GM18951 (cell line): Measurements from ENCODE around the gene TEX29.

ENCODE experiments used
- POLR2A ChIP-seq: IDR thresholded peaks from 4 replicates; pipeline ENCODE4 v1.6.1; 2011; ENCODE audit warnings: mild to moderate bottlenecking; ENCODE audit not compliant: insufficient read length, insufficient read depth; ENCODE audit errors: extremely low read depth
- in situ Hi-C: fragments of 300-500 bp; cut with MboI; formaldehyde crosslinking; loops from one replicate; pipeline ENCODE4 v1.12.0; 2022; ENCODE audit warnings: low sequenced_read_pairs, mixed read lengths, inconsistent platforms; ENCODE audit not compliant: unreplicated experiment

Gene TEX29

DNA sequence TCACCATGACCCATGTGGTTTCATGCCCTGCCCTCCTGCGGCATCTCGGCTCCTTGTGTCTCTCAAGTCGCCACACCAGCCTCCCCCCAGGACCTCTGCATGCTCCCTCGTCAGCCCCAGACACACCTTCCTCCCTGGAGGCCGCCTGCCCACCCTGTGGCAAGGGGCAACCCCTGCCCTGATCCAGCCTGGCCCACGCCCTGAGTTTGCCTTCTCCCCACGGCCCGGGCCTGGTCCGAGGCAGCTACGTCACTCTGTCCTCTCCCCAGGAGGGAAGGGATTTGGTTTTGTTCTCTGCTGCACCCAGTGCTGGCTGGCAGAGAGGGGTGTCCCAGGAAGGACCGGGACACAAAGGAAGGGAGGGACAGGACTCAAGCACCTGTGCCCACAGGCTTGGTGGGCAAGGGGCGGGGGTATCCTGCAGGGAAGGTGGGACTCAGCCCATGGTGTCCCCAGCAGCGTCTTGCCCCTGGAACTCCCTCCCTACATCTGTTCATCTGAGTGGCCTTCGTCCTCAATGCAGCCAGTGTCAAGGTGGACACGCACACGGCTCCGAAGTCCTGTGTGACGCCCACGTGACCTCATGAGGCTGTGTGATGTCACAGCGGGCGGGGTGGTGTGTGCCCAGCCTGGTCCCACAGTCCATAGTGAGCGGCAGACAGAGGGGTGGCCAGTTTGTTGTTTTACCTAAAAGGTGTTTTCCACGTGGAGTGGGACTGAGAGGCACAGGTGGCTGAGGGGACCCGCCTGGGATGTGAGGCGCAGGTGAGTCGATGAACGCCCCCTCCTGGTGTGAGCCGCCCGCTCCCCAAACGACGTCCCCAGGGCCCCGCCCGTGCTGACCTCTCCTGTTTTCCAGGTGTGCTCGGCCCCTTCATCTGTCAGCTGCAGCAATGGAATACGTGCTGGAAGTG lies at the start of gene TEX29:
Gene TEX29, plus strand, starts transcription at position 645 of the 914 bp plus-strand sequence. Its CDS starts 249 bp downstream, at position 894.
- in situ Hi-C loops = no loop called here
- TF ChIP-seq POLR2A = peak; percentile 9

DNA sequence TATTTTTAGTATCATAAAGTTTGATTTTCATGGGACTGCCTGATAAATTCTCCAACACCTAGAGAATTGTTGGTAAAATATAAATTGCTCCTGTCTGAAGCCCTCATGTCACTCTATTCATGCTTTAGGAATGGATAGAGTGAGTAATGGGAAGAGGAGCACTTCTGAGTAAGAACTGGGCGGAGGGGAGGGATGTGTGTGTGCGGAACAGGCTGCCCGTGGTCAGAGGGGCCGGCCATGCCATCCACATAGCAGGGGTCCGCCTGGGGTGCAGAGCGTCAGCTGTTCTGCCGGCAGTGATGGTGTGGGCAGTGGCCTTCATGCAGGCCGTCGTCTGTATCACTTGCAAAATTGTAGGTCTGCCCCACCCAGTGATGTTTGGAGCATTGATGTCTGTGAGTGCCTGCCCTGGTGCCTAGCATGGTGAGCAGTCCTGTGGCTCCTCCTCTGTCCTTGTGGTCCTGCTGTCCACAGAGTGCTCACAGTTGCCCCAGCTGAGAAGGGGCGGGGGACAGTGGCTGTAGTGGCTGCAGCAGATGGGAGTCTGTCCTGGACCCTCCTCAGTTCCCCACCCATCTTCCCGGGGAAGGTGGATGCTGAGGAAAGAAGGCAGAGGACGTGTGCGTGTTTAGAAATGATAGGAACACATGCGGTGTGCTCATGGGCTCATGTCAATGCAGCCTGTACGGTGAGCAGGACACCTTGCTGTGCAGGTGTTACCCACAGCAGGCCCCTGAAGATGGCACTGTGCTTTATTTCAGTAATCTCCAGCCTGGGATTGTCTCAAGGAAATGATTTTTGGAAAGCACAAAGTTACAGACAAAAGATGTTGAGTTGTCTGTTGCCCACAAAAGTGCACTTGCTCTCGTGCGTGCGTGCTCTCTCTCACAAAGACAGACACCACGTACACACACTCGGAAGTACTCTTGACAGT lies 49.4 kb upstream of the TEX29 start:
- TF ChIP-seq POLR2A = no peak
- in situ Hi-C loops = no loop called here

GRCh38 chr13:111272117-111272516 lies 48.3 kb upstream of the TEX29 start:
- in situ Hi-C loops = no loop called here
- no peak for TF ChIP-seq POLR2A

DNA sequence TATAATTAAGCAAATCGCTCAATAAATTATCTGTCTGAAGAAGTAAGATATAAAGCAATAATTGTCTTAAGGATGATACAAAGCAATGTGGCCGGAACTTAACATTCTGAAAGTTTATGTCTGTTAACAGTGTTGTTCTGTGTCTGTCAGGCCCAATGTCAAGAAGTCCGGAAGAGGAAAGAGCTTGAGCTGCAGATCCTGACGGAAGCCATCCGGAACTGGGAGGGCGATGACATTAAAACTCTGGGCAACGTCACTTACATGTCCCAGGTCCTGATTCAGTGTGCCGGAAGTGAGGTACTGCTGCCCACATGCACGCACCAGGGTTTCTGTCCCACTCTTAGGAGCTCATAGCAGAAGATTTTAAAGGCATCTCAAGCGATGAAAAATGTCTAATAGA lies 45.1 kb upstream of the TEX29 start:
- in situ Hi-C loops = no loop called here
- no peak for TF ChIP-seq POLR2A

GRCh38 chr13:111275995-111276618 lies 44.3 kb upstream of the TEX29 start:
- in situ Hi-C loops = no loop called here
- no peak for TF ChIP-seq POLR2A

- TF ChIP-seq POLR2A = no peak
- in situ Hi-C loops = no loop called here
These were observed 42.2 kb upstream of the TEX29 start for GRCh38 chr13:111278258-111278657.

GRCh38 chr13:111278743-111279652 lies 41.4 kb upstream of the TEX29 start:
- in situ Hi-C loops = no loop called here
- TF ChIP-seq POLR2A = no peak

DNA sequence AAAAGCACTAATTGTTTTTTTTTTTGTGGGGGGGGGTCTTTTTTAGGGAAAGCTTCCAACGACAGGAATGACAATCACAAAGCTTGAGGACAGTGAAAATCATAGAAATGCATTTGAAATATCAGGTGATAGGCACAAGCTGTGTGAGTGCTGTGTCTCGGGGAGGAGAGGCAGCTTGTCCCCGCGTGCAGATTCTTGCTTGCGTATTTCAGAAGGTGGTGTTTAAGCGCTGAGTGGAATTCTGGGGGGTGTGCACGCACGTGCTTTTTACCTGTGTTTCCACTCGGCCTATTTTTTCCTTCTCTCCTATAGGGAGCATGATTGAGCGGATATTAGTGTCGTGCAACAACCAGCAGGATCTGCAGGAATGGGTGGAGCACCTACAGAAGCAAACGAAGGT lies 40.2 kb upstream of the TEX29 start:
- in situ Hi-C loops = no loop called here
- no peak for TF ChIP-seq POLR2A

DNA sequence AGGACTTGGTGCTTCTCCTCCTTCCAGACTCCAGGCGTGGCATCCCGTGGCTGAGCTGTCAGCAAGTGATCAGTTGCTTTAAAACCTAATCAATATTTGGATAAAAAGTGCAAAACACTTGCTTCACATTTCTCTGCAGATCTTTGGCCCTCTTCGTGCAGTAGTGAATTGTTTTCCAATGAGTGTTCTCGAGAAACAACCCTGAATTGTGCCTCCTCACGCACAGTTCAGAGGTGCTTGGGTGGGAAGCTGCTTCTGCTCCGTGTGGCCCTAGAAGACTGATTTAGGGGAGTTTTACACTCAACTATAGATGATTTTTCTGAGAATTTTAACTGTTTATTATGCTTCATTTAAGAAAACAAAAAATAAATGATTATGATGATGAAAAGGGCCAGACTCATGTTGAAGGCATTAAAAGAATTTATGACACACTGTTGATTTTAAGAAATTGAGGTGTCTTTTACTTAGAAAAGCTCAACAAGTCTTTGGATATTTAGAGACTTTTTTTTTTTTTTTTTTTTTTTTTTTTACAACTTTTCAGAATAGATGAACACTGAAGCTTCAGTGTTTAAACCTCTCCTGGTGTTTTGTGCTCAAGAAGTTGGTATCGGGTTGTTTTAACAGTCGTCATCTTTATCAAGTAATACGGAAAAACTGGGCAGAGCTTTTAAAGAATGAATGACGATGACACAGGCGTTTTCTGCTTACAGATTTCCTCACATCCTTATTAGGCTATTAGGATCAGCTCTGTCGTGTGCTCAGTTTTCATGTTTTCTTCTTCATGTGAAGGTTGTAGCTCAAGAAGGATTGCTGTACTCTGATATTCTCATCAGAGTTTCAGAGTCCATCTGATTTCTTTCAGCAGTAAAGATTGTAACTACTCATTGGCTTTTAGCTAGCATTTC lies 39.5 kb upstream of the TEX29 start:
- no peak for TF ChIP-seq POLR2A
- in situ Hi-C loops = no loop called here

GRCh38 chr13:111281751-111282311 lies 38.6 kb upstream of the TEX29 start:
- no peak for TF ChIP-seq POLR2A
- in situ Hi-C loops = no loop called here

- in situ Hi-C loops = no loop called here
- TF ChIP-seq POLR2A = no peak
These were observed 38.0 kb upstream of the TEX29 start for GRCh38 chr13:111282425-111282824.
